Jurkat, Clone E6-1 (cell line): ENCODE results near the gene KEL.

ENCODE experiments used
- DNase-seq: peaks from one replicate; pipeline ENCODE4 v3.0.0-alpha.2; 2011; ENCODE audit warnings: low read depth, low spot score
- H3K4me3 ChIP-seq: 2 replicates; pipeline ENCODE4 v1.5.1; 2011; ENCODE audit warnings: mild to moderate bottlenecking, low read length, control low read depth, moderate library complexity

The KEL gene

DNA sequence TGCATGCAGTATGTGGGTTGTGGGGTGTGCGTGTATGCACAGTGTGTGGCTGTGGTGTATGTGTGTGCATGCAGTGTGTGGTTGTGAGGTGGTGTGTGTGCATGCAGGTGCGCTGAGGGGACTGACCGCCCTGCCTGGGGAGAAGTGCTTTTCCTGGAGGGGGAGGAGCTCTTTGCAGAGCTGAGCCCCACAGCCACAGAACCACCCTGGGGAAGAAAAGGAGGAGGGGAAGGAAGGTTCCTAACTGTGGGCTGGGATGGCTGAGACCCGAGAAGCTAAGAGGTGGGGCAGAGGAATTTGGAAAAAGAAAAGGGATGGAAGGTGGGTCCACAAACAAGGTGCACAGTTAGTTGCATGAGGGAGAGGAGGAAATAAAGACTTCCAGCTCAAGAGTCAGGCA lies 28.5 kb downstream of the KEL start, which contains the start of gene TRPV5:
Gene TRPV5 (minus strand): TSS at position 123 of the 400 bp plus-strand sequence. CDS start 287 bp downstream, outside the sequence.
- peak; percentile 26 for DNase-seq
- no peak within 1 kb of the TSS for H3K4me3 ChIP-seq

DNA sequence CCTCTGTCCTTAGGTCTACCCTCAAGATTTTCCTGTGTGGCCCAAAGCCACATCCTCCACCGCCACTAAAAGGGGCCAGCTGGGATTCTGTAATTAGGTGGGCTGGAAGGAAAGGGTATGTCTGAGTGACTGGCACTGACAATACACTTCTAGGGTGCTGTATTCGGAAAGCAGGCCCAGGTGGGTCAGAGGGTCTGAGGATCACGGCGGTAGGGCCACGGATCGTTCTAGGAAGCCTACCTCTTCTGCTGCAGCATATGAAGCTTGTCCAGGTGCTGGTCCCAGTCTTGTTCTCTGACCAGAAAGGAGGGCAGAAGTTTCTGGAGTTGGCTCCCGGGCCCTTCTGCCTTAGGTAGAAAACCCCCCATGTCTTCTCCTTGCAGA lies 29.1 kb downstream of the KEL start:
- H3K4me3 ChIP-seq = no peak overlapping the region
- DNase-seq = no peak

DNA sequence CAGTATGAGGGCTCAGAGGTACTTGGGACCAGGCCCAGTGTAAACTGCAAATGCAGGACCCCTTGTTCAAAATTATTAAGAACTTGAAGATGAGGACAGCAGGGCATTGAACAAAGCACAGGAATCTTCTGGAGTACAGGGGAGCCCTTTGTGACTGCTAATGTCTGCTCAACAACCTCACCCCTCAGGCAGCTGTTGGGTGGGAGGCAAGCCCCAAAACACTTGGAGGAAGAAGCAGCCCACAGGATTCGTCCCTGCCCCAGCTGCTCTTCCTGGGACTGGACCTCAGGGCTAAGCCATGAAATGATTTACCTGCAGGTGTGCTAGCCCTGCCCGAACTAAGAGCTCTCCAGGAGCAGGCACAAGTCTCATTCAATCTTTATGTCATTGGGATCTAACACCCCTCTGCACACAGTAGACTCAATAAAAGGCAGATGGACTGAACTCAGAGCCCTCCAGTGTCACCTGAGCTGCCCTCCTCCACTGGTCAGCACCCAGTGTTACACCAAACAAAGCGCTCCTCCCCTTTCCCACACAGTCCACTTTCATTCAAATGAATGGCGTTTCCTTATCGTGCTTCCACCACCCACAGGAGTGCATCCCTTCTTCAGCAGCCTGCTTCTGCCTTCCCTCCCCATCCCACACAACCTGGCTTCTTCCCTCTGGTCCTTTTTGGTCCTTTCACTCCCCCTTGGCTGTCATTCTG lies 29.6 kb downstream of the KEL start:
- no peak overlapping the region for H3K4me3 ChIP-seq
- DNase-seq = no peak

DNA sequence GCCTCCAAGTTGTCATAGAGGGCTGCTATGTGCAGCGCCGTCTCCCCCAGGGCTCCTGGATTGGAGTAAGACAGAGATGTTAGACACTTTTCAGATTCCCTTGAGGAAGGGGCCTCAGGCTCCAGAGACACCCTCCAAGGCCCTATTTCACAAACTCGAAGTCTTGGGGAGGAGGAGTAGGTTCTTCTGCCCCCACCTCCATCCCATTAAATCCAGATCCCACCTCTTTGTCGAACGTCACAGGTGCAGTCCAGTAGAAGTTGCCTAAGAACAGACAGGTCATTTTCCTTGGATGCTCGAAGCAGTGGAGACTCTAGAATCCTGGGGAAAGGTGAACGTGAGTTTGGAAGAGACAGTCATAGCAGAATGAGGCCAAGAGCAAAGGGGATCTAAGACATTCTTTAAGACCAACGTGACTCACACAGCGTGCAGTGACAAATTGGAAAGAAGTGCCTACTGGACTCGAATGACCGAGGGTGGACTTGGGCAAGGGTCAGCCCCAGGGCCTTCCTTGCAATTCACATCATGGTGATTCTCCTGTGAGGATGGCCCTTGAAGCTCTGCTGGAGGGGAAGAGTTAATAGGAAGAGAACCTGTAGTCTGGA lies 31.9 kb downstream of the KEL start:
- no peak overlapping the region for H3K4me3 ChIP-seq
- no peak for DNase-seq

DNA sequence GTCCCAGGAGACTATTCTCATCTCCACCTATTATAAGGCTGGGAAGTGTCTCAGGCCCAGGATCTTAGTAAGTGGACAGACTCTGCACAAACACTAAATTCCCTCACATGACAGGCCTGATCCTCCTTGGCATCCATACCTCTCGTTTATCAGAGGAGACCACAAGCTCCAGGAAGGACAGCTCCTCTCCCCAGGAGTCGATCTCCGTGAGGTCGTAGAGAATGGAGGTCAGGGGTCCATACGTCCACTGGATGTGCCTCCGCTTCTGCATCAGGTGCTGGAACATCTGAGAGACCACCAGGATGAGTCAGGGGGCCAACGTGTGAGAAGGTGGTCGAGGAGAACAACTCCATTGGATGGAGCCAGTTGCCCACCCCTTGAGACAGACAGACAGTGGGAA lies 34.2 kb downstream of the KEL start:
- no peak for DNase-seq
- no peak overlapping the region for H3K4me3 ChIP-seq

DNA sequence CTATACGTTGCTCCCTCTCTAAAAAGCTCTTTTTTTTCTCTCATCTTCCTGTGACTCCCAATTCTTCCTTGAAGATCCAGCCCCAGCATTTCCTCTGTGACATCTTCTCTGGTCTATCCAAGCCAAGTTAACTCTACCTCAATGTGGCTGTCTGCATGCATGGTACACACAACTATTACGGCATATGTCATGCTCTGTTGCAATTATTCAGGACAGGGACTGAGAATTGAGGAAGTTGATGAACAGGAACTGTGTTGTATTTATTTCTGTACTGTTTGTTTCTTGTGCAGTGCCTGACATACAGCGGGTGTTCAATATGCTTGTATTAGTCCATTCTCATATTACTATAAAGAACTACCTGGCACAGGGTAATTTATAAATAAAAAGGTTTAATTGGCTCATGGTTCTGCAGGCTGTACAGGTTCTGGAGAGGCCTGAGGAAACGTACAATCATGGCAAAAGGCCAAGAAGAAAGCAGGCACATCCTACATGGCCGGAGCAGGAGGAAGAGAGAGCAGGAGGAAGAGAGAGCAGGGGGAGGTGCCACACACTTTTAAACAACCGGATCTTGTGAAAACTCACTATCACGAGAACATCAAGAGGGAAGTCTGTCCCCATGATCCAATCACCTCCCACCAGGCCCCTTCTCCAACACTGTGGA lies 34.9 kb downstream of the KEL start:
- DNase-seq = no peak
- H3K4me3 ChIP-seq = no peak overlapping the region

DNA sequence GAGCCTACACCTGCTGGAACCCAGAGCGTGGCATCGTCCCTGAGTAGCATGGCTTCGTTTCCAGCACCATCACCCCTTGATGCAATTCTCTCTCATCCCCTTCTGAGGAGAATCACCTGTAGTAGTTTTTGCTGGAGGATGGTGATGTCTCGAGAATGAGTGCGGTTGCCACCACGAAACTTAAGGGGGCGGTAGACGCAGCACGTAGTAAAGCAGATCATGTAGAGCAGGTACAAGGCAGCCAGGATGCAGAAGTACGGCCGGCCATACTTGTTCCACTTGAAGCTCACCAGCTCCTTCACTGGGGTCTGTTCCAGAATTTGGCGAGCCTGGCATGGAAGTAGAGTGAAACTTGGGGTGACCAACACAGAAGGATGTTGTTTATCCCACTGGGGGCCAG lies 36.8 kb downstream of the KEL start:
- no peak overlapping the region for H3K4me3 ChIP-seq
- peak; percentile 28 for DNase-seq

DNA sequence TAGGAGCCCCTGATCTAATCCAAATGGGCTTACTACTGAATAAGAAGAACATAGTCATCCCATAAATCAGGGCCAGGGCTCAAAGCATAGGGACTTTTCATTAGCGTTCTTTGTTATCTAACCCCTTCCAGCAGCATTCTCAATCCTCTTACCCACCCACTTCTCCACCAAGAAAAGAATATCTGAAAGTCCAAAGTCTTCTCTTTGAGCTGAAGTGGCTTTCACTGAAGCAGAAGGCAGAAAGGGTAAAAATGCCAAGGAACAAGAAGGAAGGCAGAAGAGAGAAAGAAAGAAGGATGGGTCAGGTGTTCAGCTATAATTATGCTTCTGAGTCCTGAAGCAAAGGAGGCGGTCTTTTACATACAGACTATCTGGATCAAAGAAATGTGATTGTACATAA lies 38.8 kb downstream of the KEL start:
- DNase-seq = no peak
- H3K4me3 ChIP-seq = no peak overlapping the region

DNA sequence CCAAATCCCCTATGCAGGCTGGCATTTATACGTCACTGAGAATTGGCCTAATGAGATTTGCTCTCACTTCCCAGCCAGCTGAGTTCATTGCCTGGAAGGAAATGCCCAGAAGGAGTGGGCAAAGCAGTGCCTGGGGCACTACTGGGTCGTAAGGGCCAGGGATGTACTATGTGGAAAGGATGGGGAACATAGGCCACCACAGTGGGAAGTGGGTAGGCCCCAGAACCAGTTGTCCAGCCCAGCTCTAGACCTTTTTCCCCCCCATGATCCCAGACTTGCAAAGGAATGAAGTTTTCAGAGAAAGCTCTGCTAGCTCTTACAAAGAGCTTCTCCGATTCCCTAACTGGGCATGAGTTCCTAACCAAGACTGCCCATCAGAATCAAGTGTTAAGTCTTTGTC lies 42.5 kb downstream of the KEL start:
- H3K4me3 ChIP-seq = no peak overlapping the region
- no peak for DNase-seq

DNA sequence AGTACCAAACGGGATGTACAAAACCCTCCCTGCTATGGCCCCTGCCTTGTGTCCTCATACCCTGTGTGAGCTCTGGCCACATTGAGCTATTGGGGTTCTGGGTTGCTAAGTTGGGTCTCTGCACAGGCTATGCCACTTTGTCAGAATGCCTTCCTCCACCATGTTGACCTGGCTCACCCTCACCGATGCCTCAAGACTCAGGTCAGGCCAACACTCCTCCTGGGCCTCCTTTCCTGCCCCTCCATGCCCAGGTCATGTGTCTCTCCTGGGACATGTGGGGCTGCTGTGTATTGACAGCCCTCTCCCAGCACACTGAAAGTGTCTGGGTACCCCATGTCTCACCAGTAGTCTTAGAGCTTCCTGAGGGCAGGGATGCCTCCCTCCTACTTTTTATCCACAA lies 43.3 kb downstream of the KEL start:
- DNase-seq = no peak
- no peak overlapping the region for H3K4me3 ChIP-seq

DNA sequence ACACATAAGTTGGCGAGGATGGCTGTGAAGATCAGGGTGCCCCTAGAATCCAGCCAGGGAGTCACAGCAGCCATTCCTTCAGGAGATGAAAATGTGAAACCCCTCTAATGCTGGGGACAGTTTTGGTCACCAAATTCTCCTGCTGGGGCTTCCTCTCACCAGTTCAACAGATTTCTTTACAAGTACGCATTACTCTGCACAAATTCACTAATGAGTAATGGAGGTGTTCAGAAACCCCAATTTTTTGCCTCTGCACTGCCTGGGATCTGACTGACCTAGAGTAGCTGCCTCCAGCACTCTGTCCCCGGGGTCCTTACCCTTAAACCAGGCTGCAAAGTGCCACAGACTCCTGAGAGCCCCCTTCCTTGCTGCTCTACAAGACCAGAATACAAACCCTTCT lies 44.7 kb downstream of the KEL start:
- H3K4me3 ChIP-seq = no peak overlapping the region
- DNase-seq = no peak

DNA sequence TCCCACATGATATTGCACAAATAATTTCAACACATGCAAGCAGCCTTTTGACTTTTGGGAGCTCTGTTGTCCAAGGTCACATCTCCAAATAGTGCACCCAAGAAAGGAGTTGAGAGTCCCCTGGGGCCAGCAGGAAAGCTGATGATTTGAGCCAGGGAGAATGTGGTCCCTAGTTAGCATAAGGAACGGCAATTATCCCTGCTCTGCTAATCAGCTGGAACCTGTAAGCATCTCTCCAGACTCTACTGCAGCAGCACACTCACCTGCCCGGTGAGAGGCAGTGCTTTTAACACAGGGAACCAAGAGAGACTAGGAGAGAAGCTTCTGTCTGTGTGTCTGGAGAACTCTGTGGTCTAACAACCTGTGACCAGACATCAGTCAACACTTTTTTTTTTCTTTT lies 45.7 kb downstream of the KEL start:
- H3K4me3 ChIP-seq = no peak overlapping the region
- no peak for DNase-seq

DNA sequence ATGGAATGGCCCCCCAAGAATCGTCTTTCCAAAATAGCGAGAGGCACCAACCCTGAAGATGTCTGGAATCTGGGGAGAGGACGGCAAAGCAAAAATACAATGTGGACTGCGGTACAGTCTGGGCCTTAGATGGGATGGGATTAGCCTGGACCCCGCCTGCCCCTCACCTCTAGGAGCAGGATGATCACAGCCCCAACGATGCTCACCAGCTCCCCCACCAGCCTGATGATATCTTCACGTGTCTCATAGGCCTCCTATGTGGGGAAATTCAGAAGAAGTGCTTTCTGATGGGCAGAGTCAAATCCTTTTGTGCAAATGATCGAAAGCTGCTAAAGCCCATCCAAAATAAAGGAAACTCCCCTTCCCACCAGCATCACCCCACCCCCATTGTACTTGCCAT lies 46.8 kb downstream of the KEL start:
- no peak overlapping the region for H3K4me3 ChIP-seq
- no peak for DNase-seq

DNA sequence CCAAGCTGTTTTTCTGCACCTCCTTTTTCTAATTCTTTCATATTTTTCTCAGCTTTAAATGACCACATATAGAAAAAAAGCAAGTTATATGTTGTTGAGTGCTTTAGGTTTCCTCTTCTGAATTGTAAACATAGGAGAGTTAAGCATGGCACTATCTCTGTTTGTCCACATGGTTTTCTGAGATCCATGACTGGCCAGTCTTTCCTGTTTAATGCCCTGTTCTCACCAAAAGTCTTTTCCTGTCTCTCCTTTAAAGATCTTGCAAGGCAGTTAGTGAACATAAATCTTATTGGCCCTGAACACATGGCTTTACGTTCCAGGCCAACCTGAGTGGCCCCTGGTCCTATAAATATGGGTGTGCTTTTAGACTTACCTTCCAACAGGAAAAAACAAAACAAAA lies 48.0 kb downstream of the KEL start:
- DNase-seq = no peak
- H3K4me3 ChIP-seq = no peak overlapping the region

DNA sequence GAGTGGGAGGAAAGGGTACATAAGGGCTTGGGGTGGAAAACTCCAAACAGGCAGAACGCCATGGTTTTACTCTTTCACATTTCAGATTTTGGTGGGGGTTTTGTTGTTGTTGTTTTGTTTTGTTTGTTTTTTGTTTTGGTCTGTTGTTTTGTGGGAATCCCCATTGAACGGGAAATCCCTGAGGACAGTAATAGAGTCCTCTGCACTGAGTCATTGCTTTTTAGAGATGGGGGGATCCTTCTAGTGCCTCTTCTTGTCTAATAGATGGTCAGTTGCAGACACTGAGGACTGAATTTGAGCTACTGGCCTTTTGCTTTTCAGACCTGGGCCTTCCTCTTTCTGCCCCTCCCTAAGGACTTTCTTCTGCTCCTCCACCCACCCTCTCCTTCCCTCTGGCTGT lies 48.6 kb downstream of the KEL start:
- DNase-seq = no peak

DNA sequence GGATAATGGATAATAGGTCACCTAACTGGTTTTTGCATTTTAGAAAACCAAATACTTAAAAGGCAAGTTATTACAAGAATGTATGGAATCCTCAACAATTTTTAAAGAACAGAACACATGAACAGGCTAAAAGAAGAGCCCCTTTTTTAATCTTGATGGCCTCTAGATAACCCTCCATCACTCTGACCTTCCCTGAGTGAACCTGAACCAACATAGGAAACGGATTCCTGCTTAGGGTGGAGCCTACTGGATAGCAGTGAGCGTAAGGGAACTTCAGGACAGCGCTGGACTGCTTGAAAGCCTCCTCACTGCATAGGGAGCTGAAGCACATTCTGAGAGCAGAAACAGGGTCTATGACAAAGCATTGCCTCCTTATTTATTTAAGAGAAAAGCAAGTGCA lies 49.1 kb downstream of the KEL start:
- no peak for DNase-seq
- H3K4me3 ChIP-seq = no peak overlapping the region

More for the DNA sequence above, 48.6 kb downstream of the KEL start:
- no peak overlapping the region for H3K4me3 ChIP-seq

DNA sequence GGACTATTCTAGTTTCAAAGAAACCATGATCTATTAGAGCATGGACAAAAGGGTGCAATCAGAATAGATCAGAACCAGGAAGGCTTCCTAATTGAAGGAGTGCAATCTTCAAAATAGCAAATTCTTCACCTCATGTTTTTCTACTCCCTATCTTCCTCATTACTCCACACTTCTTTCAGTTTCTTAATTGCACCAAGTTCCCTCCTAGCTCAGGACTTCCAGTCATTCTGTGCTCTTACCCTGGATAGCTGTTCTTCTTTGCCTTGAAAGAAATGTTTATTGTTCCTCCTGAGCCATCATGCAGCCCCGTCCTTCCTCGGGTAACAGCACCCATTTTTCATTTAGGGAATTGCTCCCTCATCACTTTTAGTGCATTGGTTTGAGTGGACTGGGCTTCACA lies 51.7 kb downstream of the KEL start:
- no peak overlapping the region for H3K4me3 ChIP-seq
- no peak for DNase-seq

DNA sequence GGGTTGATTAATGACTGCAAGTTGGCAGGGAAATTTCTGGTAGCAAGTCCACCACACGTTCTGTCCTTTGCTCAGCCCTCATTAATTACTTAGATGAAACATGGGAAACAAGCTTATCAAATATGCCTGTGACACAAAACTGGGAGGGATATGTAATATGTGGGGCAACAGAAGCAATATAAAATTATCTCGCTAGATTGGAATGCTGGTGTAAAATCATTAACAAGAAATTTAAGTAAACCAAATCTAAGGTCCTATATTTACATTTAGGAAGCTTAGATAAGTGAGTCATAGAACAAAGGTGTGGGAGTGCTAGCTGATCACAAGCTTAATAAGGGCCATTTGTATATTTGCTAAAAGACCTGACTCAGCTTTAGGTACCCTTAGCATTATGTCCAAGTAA lies 52.1 kb downstream of the KEL start:
- no peak for DNase-seq
- no peak overlapping the region for H3K4me3 ChIP-seq

DNA sequence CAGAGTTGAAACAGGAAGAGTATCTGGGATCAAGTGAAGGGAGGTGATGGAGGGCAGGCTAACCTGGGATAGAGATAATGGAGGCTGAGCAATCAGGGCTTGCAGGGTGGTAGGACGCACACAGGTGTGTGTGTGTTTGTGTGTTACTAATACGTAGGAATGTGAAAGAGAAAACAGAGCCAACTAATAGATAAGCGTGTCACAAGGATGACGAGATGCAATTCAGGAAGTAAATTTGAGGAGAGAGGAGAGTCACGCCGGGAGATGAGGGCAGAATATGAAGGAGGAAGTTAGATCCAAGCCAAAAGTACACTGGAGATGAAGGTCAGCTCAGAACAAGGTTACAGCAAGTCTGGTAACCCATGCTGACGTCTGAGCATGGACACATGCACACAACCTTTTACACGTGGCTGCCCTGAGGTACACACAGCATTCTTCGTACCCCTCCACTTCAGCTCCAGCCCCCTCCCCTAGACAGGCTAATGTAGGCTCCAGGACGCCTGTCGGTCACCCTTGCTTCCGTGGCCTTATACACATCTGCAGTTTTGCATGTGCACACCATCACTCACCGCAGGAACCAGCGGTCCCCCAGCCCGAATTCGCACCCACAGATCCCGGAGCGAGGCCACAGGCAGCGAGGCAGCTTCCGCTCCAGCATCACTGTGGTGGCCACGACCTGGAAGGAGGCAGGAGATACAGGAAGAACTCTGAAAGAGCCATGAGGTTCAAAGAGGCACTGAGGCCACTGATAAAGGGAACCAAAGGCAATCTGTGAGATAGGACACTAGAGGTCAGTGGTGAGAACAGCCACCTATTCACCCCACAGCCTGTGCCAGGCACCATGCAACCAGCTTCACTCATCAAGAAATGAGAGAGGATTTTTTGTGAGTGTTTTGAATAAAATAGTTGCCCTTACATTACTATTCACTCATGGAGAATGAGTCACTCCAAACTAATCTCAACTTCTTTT lies 53.0 kb downstream of the KEL start:
- DNase-seq = no peak
- no peak overlapping the region for H3K4me3 ChIP-seq

DNA sequence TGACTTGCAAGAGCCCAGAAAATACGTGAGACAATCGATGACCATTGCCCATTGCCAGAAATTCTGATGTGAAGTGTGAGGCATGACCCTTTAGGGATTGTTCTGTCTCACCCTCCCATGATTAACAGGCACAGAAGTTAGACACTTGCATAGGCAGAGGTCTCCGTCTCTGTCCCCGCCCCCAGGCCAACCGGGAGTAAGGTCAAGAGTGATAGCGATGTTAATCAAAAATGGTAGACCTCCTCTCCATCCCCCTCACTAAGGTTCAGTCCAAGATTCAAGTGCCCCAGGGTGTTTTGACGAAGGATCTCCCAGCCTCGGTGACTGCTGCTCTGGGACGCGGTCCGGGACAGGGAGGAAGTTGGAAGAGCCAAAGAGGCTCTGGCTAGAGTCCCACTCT lies 53.9 kb downstream of the KEL start:
- H3K4me3 ChIP-seq = no peak overlapping the region
- DNase-seq = no peak
